Stimulated activated CD8-positive, alpha-beta memory T cell treated with anti-CD3 and anti-CD28 coated beads, Interleukin-7, amount 100 ng/mL, for 4 hours (primary cell): ENCODE results near the gene MRPS18A.

ENCODE experiments used
- DNase-seq, 2 donors: peaks; one replicate each; pipeline ENCODE4 v3.0.0-alpha.2; 2020; ENCODE audit warnings: low read depth in 2 of 2

MRPS18A gene

GRCh38 chr6:43698584-43699349 lies 11.2 kb upstream of the MRPS18A start:
- no peak for DNase-seq

GRCh38 chr6:43697421-43697820 lies 9.8 kb upstream of the MRPS18A start:
- DNase-seq, result no peak

GRCh38 chr6:43695967-43696291 lies 8.3 kb upstream of the MRPS18A start:
- no peak for DNase-seq

GRCh38 chr6:43695215-43695966 lies 7.8 kb upstream of the MRPS18A start:
- no peak for DNase-seq

- no peak for DNase-seq
Measured at GRCh38 chr6:43689421-43689820, 1.8 kb upstream of the MRPS18A start.

GRCh38 chr6:43687079-43687436 lies 533 bp downstream of the MRPS18A start:
- no peak for DNase-seq

- no peak for DNase-seq
Measured at GRCh38 chr6:43683708-43684455, 3.7 kb downstream of the MRPS18A start.

GRCh38 chr6:43682724-43683429 lies 4.7 kb downstream of the MRPS18A start:
- DNase-seq, result no peak

GRCh38 chr6:43681303-43681702 lies 6.3 kb downstream of the MRPS18A start:
- DNase-seq, result no peak

GRCh38 chr6:43680308-43681200 lies 7.0 kb downstream of the MRPS18A start:
- DNase-seq, result no peak

- no peak for DNase-seq
Measured at GRCh38 chr6:43679057-43679456, 8.5 kb downstream of the MRPS18A start.

- DNase-seq, result no peak
Measured at GRCh38 chr6:43678341-43678740, 9.2 kb downstream of the MRPS18A start.

GRCh38 chr6:43677759-43678158 lies 9.8 kb downstream of the MRPS18A start:
- no peak for DNase-seq

- DNase-seq, result no peak
Measured at GRCh38 chr6:43676962-43677606, 10.5 kb downstream of the MRPS18A start.

- DNase-seq, result no peak
Measured at GRCh38 chr6:43674921-43675320, 12.7 kb downstream of the MRPS18A start.

- no peak for DNase-seq
Measured at GRCh38 chr6:43674291-43674690, 13.3 kb downstream of the MRPS18A start.

GRCh38 chr6:43673444-43674084 lies 14.0 kb downstream of the MRPS18A start:
- no peak for DNase-seq

GRCh38 chr6:43671801-43672690 lies 15.5 kb downstream of the MRPS18A start:
- DNase-seq, result no peak
